Right atrium auricular region (tissue), 2 donors: Measurements from ENCODE around the gene DHDDS. TPM values are rescaled to one million over a fixed set of nuclear protein-coding genes. Genes with fewer than 3 reads are reported as not detected.
"Not testable (repeated sequence)": the region's sequence is repeated elsewhere in the genome, so short reads cannot be mapped to it uniquely, and the experiment has no call there.

Experiments used
- DNase-seq: peaks from one replicate; pipeline ENCODE4 v3.0.0-alpha.2; 2019; ENCODE audit warnings: low spot score
- H3K27ac ChIP-seq, 2 donors: fragments of 200-600 bp; sonication (generic); 1 replicate in 1 of 2; 2 replicates in 1 of 2; pipeline ENCODE4 v1.5.1; 2016 to 2019
- H3K27me3 ChIP-seq, 2 donors: fragments of 200-600 bp; sonication (generic); one replicate each; pipeline versions ENCODE4 v1.5.1 to v1.6.0; 2017 to 2019
- H3K36me3 ChIP-seq: fragments of 200-600 bp; sonication (generic); one replicate; pipeline ENCODE4 v1.5.1; 2016
- H3K4me1 ChIP-seq, 2 donors: fragments of 200-600 bp; sonication (generic); one replicate each; pipeline versions ENCODE4 v1.5.1 to v1.6.0; 2017 to 2019
- H3K4me3 ChIP-seq, 2 donors: fragments of 200-600 bp; sonication (generic); 1 replicate in 1 of 2; 2 replicates in 1 of 2; pipeline ENCODE4 v1.5.1; 2017 to 2019; ENCODE audit warnings: mild to moderate bottlenecking in 1 of 2, moderate library complexity in 1 of 2
- H3K9me3 ChIP-seq, 2 donors: fragments of 200-600 bp; sonication (generic); one replicate each; pipeline ENCODE4 v1.5.1; 2019
- CTCF ChIP-seq, 2 donors: fragments of 200-600 bp; sonication (generic); IDR thresholded peaks; one replicate each; pipeline ENCODE4 v1.5.1; 2019; ENCODE audit warnings: antibody characterized with exemption in 2 of 2
- total RNA-seq, 2 donors: library from RNA; depleted of rRNA; stranded (reverse); fragments of >200 nt; gene quantifications; one replicate each; pipeline ENCODE4 v1.1.0, GENCODE V29; 2016

Gene DHDDS
- 10 to 100 TPM; 24.2 to 33.3 TPM for total RNA-seq

GRCh38 chr1:26431979-26432695 is at the start of gene DHDDS:
TSS of gene DHDDS (plus strand) at chr1:26432321. CDS start at chr1:26432946, 625 bp downstream.
- Histone ChIP-seq H3K27me3 (no peaks in the 10 kb centered on the region), H3K9me3 (no peaks in the 10 kb centered on the region), H3K36me3 (peaks cover 12% of the 10 kb centered on the region), H3K4me3 (peak within 1 kb of the TSS; percentile 69 to 73), H3K27ac (peak within 1 kb of the TSS; percentile 70 to 74), H3K4me1 (peaks cover 0 to 27% of the 10 kb centered on the region in 2 donors)
- TF ChIP-seq CTCF (IDR thresholded peaks at IDR 0.05): no peak
- peak; percentile 98 for DNase-seq

DNA sequence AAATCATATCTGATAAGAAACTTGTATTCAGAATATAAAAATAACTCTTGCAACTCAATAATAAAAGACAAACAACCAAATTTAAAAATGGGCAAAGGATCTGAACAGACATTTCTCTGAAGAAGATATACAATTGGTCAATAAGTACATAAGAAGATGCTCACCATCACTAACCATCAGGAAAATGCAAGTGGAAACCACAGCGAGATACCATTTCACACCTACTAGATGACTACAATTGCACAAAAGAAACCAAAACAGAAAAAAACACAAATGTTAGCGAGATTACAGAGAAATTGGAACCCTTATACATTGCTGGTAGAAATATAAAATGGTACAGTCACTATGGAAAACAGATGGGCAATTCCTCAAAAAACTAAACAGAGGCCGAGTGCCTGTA is 48.0 kb upstream of the DHDDS start:
- Histone ChIP-seq H3K4me3 (no peak overlapping the region), H3K27me3 (no peaks in the 10 kb centered on the region), H3K4me1 (no peaks in the 10 kb centered on the region), H3K27ac (no peak overlapping the region), H3K9me3 (no peaks in the 10 kb centered on the region), H3K36me3 (no peaks in the 10 kb centered on the region)
- no peak for DNase-seq
- no peak for TF ChIP-seq CTCF (IDR thresholded peaks at IDR 0.05)

GRCh38 chr1:26385063-26385462 is 47.1 kb upstream of the DHDDS start:
- not testable (repeated sequence) for H3K9me3 ChIP-seq, H3K27ac ChIP-seq, H3K27me3 ChIP-seq, H3K4me1 ChIP-seq, H3K4me3 ChIP-seq, DNase-seq, H3K36me3 ChIP-seq

DNA sequence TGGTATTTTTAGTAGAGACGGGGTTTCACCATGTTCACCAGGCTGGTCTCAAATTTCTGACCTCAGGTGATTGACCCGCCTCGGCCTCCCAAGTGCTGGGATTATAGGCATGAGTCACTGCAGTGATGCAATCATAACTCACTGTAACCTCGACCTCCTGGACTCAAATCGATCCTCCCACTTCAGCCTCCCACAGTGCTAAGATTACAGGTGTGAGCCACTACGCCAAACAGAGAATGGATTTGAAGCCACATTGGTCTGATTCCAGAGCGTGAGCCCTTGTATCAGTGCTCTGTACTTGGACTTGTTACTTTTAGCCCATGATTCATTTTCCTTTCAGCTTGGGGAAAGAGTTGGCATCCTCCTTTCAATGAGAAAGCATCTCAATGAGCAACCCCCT is 44.7 kb upstream of the DHDDS start:
- Histone ChIP-seq H3K27me3 (no peaks in the 10 kb centered on the region), H3K9me3 (no peaks in the 10 kb centered on the region), H3K36me3 (no peaks in the 10 kb centered on the region), H3K4me1 (no peaks in the 10 kb centered on the region), H3K4me3 (no peak overlapping the region), H3K27ac (no peak overlapping the region)
- DNase-seq: no peak
- no peak for TF ChIP-seq CTCF (IDR thresholded peaks at IDR 0.05)

GRCh38 chr1:26388791-26389445 is 43.2 kb upstream of the DHDDS start:
- H3K36me3 ChIP-seq: no peaks in the 10 kb centered on the region
- no peak overlapping the region for H3K27ac ChIP-seq
- DNase-seq: no peak
- H3K4me3 ChIP-seq: no peak overlapping the region
- no peaks in the 10 kb centered on the region for H3K9me3 ChIP-seq
- no peaks in the 10 kb centered on the region for H3K4me1 ChIP-seq
- no peaks in the 10 kb centered on the region for H3K27me3 ChIP-seq
- TF ChIP-seq CTCF (IDR thresholded peaks at IDR 0.05): no peak

- no peak for DNase-seq
- H3K4me3 ChIP-seq: no peak overlapping the region
- H3K36me3 ChIP-seq: no peaks in the 10 kb centered on the region
- TF ChIP-seq CTCF (IDR thresholded peaks at IDR 0.05): no peak
- H3K27ac ChIP-seq: no peak overlapping the region
- no peaks in the 10 kb centered on the region for H3K9me3 ChIP-seq
- no peaks in the 10 kb centered on the region for H3K27me3 ChIP-seq
- H3K4me1 ChIP-seq: no peaks in the 10 kb centered on the region
These were observed 42.4 kb upstream of the DHDDS start for GRCh38 chr1:26389604-26390247.
